PC-9 (cell line): ENCODE measurements around the gene ABL1.

Experiments used
- CTCF ChIP-seq: fragments of 200-600 bp; sonication (generic); conservative IDR thresholded peaks from 2 replicates; pipeline ENCODE4 v1.6.1; 2017; ENCODE audit warnings: mixed run types, antibody characterized with exemption, mild to moderate bottlenecking, moderate library complexity
- EZH2 ChIP-seq: fragments of 200-600 bp; sonication (generic); IDR thresholded peaks from 2 replicates; pipeline ENCODE4 v1.8.0; 2017; ENCODE audit warnings: antibody characterized with exemption, low read depth

GRCh38 chr9:130896233-130897014, 61.4 kb downstream of the ABL1 start, which contains the start of gene QRFP:
- TF ChIP-seq CTCF = no peak
- TF ChIP-seq EZH2 = no peak
